Neural progenitor cell (in vitro differentiated cells): ENCODE results near the gene SLC25A4. TPM values are rescaled to one million over a fixed set of nuclear protein-coding genes. Genes with fewer than 3 reads are reported as not detected.

Experiments used
- DNase-seq: peaks from one replicate; pipeline ENCODE4 v3.0.0-alpha.2; 2016; ENCODE audit warnings: low spot score
- H2AFZ ChIP-seq: fragments of 200-600 bp; sonication (generic); replicated peaks from 2 replicates; pipeline ENCODE4 v1.6.1; 2016; ENCODE audit warnings: antibody characterized with exemption
- H3F3A ChIP-seq: fragments of 200-600 bp; sonication (generic); 2 replicates; pipeline ENCODE4 v1.6.1; 2016; ENCODE audit warnings: antibody characterized with exemption, low read depth
- H3K27ac ChIP-seq: fragments of 200-600 bp; sonication (generic); 2 replicates; pipeline ENCODE4 v1.5.1; 2016; ENCODE audit warnings: mild to moderate bottlenecking
- H3K27me3 ChIP-seq: fragments of 200-600 bp; sonication (generic); 2 replicates; pipeline ENCODE4 v1.6.1; 2016; ENCODE audit warnings: mild to moderate bottlenecking, moderate library complexity
- H3K36me3 ChIP-seq: fragments of 200-600 bp; sonication (generic); 2 replicates; pipeline ENCODE4 v1.5.1; 2016
- H3K4me1 ChIP-seq: fragments of 200-600 bp; sonication (generic); 2 replicates; pipeline ENCODE4 v1.6.1; 2016; ENCODE audit warnings: mixed run types
- H3K4me2 ChIP-seq: fragments of 200-600 bp; sonication (generic); 2 replicates; pipeline ENCODE4 v1.6.1; 2016
- H3K4me3 ChIP-seq: fragments of 200-600 bp; sonication (generic); 2 replicates; pipeline ENCODE4 v1.5.1; 2016
- H3K79me2 ChIP-seq: fragments of 200-600 bp; sonication (generic); 2 replicates; pipeline ENCODE4 v1.6.1; 2016; ENCODE audit warnings: low read depth
- H3K9ac ChIP-seq: fragments of 200-600 bp; sonication (generic); 2 replicates; pipeline ENCODE4 v1.6.1; 2016
- H3K9me3 ChIP-seq: fragments of 200-600 bp; sonication (generic); 2 replicates; pipeline ENCODE4 v1.5.1; 2016; ENCODE audit warnings: low read depth
- H4K20me1 ChIP-seq: fragments of 200-600 bp; sonication (generic); 2 replicates; pipeline ENCODE4 v1.6.1; 2016; ENCODE audit warnings: low read depth
- H3K27ac Mint-ChIP-seq: 3 replicates; pipeline ENCODE4 v1.8.0; 2021; ENCODE audit warnings: mixed read lengths
- H3K27me3 Mint-ChIP-seq: 2 replicates; pipeline ENCODE4 v1.8.0; 2022; ENCODE audit warnings: low read depth, mild to moderate bottlenecking, inconsistent platforms, moderate library complexity, mixed read lengths; ENCODE audit not compliant: insufficient read depth
- H3K36me3 Mint-ChIP-seq: 3 replicates; pipeline ENCODE4 v1.8.0; 2021; ENCODE audit warnings: mixed read lengths
- H3K4me1 Mint-ChIP-seq: 3 replicates; pipeline ENCODE4 v1.8.0; 2021; ENCODE audit warnings: mixed read lengths
- H3K4me3 Mint-ChIP-seq: 3 replicates; pipeline ENCODE4 v1.8.0; 2021; ENCODE audit warnings: mild to moderate bottlenecking, moderate library complexity, mixed read lengths
- H3K9me3 Mint-ChIP-seq: 3 replicates; pipeline ENCODE4 v1.8.0; 2020; ENCODE audit warnings: mixed read lengths
- CTCF ChIP-seq: fragments of 200-600 bp; sonication (generic); IDR thresholded peaks from 2 replicates; pipeline ENCODE4 v1.5.1; 2017; ENCODE audit warnings: antibody characterized with exemption, mild to moderate bottlenecking
- EZH2 ChIP-seq: fragments of 200-600 bp; sonication (generic); IDR thresholded peaks from 2 replicates; pipeline ENCODE4 v1.6.1; 2017; ENCODE audit warnings: antibody characterized with exemption, mild to moderate bottlenecking, moderate library complexity
- EZH2phosphoT487 ChIP-seq: fragments of 200-600 bp; sonication (generic); IDR thresholded peaks from 2 replicates; pipeline ENCODE4 v1.6.1; 2017; ENCODE audit warnings: antibody characterized with exemption
- total RNA-seq: library from RNA; depleted of rRNA; stranded (reverse); fragments of >200 nt; gene quantifications from 2 replicates; pipeline ENCODE4 v1.2.3, GENCODE V29; 2015; ENCODE audit warnings: low replicate concordance

SLC25A4 gene
- total RNA-seq, 1 donor from 2014 or later, result 14.7 TPM

GRCh38 chr4:185113340-185113739 lies 29.7 kb upstream of the SLC25A4 start:
- H3K4me3 ChIP-seq, result no peak overlapping the region
- no peaks in the 10 kb centered on the region for H3K9me3 Mint-ChIP-seq
- H3K36me3 Mint-ChIP-seq, result peaks cover 2% of the 10 kb centered on the region
- H3K9me3 ChIP-seq, result no peaks in the 10 kb centered on the region
- no peak overlapping the region for H3K27ac ChIP-seq
- TF ChIP-seq CTCF (no peak), EZH2phosphoT487 (no peak), EZH2 (no peak)
- no peaks in the 10 kb centered on the region for H3K27me3 ChIP-seq
- H3K4me1 Mint-ChIP-seq, result peaks cover 8% of the 10 kb centered on the region
- no peaks in the 10 kb centered on the region for H3K4me1 ChIP-seq
- H3F3A ChIP-seq, result no peaks in the 10 kb centered on the region
- no peak overlapping the region for H2AFZ ChIP-seq
- H3K4me2 ChIP-seq, result no peak overlapping the region
- H3K79me2 ChIP-seq, result no peaks in the 10 kb centered on the region
- H3K27me3 Mint-ChIP-seq, result no peaks in the 10 kb centered on the region
- no peak for DNase-seq
- H3K36me3 ChIP-seq, result no peaks in the 10 kb centered on the region
- H3K4me3 Mint-ChIP-seq, result no peak overlapping the region
- H4K20me1 ChIP-seq, result no peaks in the 10 kb centered on the region
- no peak overlapping the region for H3K9ac ChIP-seq
- no peak overlapping the region for H3K27ac Mint-ChIP-seq

- peak; percentile 56 for DNase-seq
- Histone ChIP-seq H3K4me3 (no peak overlapping the region), H3K9ac (no peak overlapping the region), H4K20me1 (no peaks in the 10 kb centered on the region), H3K36me3 (no peaks in the 10 kb centered on the region), H3F3A (no peaks in the 10 kb centered on the region), H3K79me2 (no peaks in the 10 kb centered on the region), H3K27me3 (no peaks in the 10 kb centered on the region), H3K27ac (no peak overlapping the region), H3K4me1 (no peaks in the 10 kb centered on the region), H3K4me2 (no peak overlapping the region), H2AFZ (peak overlapping the region; percentile 41), H3K9me3 (no peaks in the 10 kb centered on the region)
- peaks cover 18% of the 10 kb centered on the region for H3K4me1 Mint-ChIP-seq
- no peak overlapping the region for H3K4me3 Mint-ChIP-seq
- H3K9me3 Mint-ChIP-seq, result no peaks in the 10 kb centered on the region
- peaks cover 2% of the 10 kb centered on the region for H3K36me3 Mint-ChIP-seq
- H3K27me3 Mint-ChIP-seq, result no peaks in the 10 kb centered on the region
- TF ChIP-seq EZH2 (no peak), EZH2phosphoT487 (no peak), CTCF (no peak)
- no peak overlapping the region for H3K27ac Mint-ChIP-seq
Measured at GRCh38 chr4:185115827-185116232, 27.2 kb upstream of the SLC25A4 start.

DNA sequence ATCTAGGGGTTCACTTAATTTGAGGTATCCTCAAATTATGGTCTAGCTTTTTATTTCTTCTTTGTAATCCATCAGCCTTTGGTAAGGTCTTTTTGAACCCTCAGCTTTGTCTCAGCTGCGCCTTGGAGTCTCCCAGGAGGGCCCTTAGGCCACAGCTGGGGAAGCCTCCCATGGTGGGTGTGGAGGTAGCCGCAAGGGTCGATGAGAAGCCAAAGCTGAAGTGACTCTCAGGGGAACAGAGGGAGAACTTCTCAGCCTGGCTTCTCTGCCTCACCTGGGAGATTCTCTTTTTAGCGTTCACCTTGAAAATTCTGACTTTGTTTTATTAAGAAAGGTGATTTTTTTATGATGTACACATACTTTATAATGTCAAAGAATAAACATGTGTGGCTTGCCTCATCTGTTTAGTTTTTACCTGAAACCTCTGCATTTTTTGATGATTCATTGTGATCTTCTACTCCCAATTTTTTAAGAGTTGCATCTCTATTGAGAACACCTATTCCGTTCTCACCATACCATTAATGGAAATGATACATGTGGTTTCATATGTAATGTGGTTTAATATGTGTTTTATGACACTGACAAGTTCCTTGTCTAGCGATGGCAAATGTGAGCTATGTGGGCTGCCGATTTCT lies 25.6 kb upstream of the SLC25A4 start:
- no peaks in the 10 kb centered on the region for H3K4me1 ChIP-seq
- Mint-ChIP-seq H3K4me3 (no peak overlapping the region), H3K9me3 (no peaks in the 10 kb centered on the region), H3K27me3 (no peaks in the 10 kb centered on the region), H3K27ac (no peak overlapping the region), H3K4me1 (peaks cover 14% of the 10 kb centered on the region), H3K36me3 (peaks cover 2% of the 10 kb centered on the region)
- TF ChIP-seq CTCF (no peak), EZH2phosphoT487 (no peak), EZH2 (no peak)
- no peaks in the 10 kb centered on the region for H3F3A ChIP-seq
- no peak overlapping the region for H3K4me2 ChIP-seq
- H3K9me3 ChIP-seq, result no peaks in the 10 kb centered on the region
- no peak overlapping the region for H3K4me3 ChIP-seq
- H3K9ac ChIP-seq, result no peak overlapping the region
- no peaks in the 10 kb centered on the region for H3K27me3 ChIP-seq
- no peaks in the 10 kb centered on the region for H3K36me3 ChIP-seq
- H2AFZ ChIP-seq, result no peak overlapping the region
- no peak for DNase-seq
- H3K79me2 ChIP-seq, result no peaks in the 10 kb centered on the region
- H3K27ac ChIP-seq, result no peak overlapping the region
- H4K20me1 ChIP-seq, result no peaks in the 10 kb centered on the region
